ENCODE measurements around the gene ATP6V1B1.

DNA sequence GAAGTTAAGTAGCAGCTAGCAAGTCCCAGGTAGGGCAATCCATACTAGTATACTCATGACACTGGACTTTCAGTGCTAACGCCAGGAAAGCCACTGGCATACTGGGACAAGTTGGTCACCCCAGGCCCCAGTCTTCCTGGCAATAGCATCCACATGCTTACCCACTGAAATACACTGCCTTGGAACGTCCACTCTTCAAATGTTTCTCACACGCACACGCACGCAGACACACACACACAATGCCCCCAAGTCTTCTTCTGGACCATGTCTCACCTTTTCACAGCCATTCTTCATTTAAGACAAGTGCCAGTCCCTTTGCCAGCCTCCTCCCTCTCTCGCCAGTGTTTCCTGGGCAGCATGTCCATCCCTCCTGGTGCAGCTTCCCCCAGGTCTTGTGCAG is 67.7 kb downstream of the ATP6V1B1 start:
- TF ChIP-seq, protein P1, sequence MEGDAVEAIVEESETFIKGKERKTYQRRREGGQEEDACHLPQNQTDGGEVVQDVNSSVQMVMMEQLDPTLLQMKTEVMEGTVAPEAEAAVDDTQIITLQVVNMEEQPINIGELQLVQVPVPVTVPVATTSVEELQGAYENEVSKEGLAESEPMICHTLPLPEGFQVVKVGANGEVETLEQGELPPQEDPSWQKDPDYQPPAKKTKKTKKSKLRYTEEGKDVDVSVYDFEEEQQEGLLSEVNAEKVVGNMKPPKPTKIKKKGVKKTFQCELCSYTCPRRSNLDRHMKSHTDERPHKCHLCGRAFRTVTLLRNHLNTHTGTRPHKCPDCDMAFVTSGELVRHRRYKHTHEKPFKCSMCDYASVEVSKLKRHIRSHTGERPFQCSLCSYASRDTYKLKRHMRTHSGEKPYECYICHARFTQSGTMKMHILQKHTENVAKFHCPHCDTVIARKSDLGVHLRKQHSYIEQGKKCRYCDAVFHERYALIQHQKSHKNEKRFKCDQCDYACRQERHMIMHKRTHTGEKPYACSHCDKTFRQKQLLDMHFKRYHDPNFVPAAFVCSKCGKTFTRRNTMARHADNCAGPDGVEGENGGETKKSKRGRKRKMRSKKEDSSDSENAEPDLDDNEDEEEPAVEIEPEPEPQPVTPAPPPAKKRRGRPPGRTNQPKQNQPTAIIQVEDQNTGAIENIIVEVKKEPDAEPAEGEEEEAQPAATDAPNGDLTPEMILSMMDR (conservative IDR thresholded peaks at IDR 0.05 in 1 of 2, IDR thresholded peaks at IDR 0.05 in 1 of 2; ENCODE audit: extremely low read depth in 1 of 2, insufficient read depth in 1 of 2, low read depth in 1 of 2, low read length in 2 of 2): no peak
- no peak for TF ChIP-seq EZH2 (IDR thresholded peaks at IDR 0.05; ENCODE audit: borderline replicate concordance, low read length)
